Neutrophil (primary cell): Measurements from ENCODE around the gene ADCY1.

ENCODE experiments used
- H3K27ac ChIP-seq: fragments of 200-600 bp; sonication (generic); 2 replicates; pipeline ENCODE4 v1.5.1; 2016; ENCODE audit warnings: mild to moderate bottlenecking, moderate library complexity
- H3K27me3 ChIP-seq: fragments of 200-600 bp; sonication (generic); 2 replicates; pipeline ENCODE4 v1.6.0; 2016; ENCODE audit warnings: mild to moderate bottlenecking
- H3K36me3 ChIP-seq: fragments of 200-600 bp; sonication (generic); 2 replicates; pipeline ENCODE4 v1.5.1; 2017
- H3K4me1 ChIP-seq, 2 experiments: fragments of 200-600 bp in 1 of 2; sonication (generic) in 1 of 2; 1 replicate in 1 of 2; 2 replicates in 1 of 2; pipeline versions ENCODE4 v1.5.1 to v1.6.1; 2013 to 2016; ENCODE audit warnings: low read depth in 1 of 2, low read length in 1 of 2, mild to moderate bottlenecking in 1 of 2, moderate library complexity in 1 of 2; ENCODE audit not compliant: control insufficient read depth in 1 of 2, insufficient read depth in 1 of 2
- H3K4me3 ChIP-seq, 2 experiments: fragments of 200-600 bp in 1 of 2; sonication (generic) in 1 of 2; 1 replicate in 1 of 2; 2 replicates in 1 of 2; pipeline ENCODE4 v1.5.1; 2013 to 2016; ENCODE audit warnings: low read depth in 1 of 2, low read length in 1 of 2, mild to moderate bottlenecking in 1 of 2, moderate library complexity in 1 of 2
- H3K9me3 ChIP-seq: fragments of 200-600 bp; sonication (generic); 2 replicates; pipeline ENCODE4 v1.5.1; 2016
- CTCF ChIP-seq: fragments of 200-600 bp; sonication (generic); IDR thresholded peaks from 2 replicates; pipeline ENCODE4 v1.5.1; 2016; ENCODE audit warnings: antibody characterized with exemption

Gene ADCY1

GRCh38 chr7:45563401-45563800 is 10.8 kb upstream of the ADCY1 start:
- TF ChIP-seq CTCF: no peak
- H3K27me3 ChIP-seq: no peaks in the 10 kb centered on the region
- H3K4me3 ChIP-seq: no peak overlapping the region
- peaks cover 5% of the 10 kb centered on the region for H3K9me3 ChIP-seq
- H3K27ac ChIP-seq: no peak overlapping the region
- H3K4me1 ChIP-seq: no peaks in the 10 kb centered on the region
- no peaks in the 10 kb centered on the region for H3K36me3 ChIP-seq

- Histone ChIP-seq H3K4me1 (no peaks in the 10 kb centered on the region), H3K27ac (no peak overlapping the region), H3K9me3 (peaks cover 5% of the 10 kb centered on the region), H3K4me3 (no peak overlapping the region), H3K27me3 (no peaks in the 10 kb centered on the region), H3K36me3 (no peaks in the 10 kb centered on the region)
- TF ChIP-seq CTCF: no peak
These were observed 10.2 kb upstream of the ADCY1 start for GRCh38 chr7:45563941-45564461.

DNA sequence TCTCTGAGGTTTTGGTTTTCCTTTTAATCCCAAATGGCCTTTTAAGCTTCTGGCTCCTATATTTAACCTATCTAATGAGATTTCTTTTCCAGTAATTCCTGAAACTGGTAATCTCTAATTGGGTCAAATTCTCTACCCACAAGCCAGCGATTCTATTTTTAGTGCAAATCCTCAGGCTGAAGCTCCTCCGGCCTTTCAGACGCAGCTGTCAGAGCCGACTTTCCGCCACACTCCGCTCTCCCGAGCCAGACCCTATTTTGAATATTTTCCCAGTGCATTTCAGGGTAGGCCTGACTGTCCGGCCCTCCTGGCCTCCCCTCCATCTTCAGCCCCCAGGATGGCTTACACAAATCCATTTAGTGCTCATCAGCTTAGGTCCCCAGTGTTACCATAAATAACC is 9.7 kb upstream of the ADCY1 start:
- Histone ChIP-seq H3K4me3 (no peak overlapping the region), H3K27me3 (no peaks in the 10 kb centered on the region), H3K36me3 (no peaks in the 10 kb centered on the region), H3K27ac (no peak overlapping the region), H3K4me1 (no peaks in the 10 kb centered on the region), H3K9me3 (peaks cover 2% of the 10 kb centered on the region)
- TF ChIP-seq CTCF: no peak

DNA sequence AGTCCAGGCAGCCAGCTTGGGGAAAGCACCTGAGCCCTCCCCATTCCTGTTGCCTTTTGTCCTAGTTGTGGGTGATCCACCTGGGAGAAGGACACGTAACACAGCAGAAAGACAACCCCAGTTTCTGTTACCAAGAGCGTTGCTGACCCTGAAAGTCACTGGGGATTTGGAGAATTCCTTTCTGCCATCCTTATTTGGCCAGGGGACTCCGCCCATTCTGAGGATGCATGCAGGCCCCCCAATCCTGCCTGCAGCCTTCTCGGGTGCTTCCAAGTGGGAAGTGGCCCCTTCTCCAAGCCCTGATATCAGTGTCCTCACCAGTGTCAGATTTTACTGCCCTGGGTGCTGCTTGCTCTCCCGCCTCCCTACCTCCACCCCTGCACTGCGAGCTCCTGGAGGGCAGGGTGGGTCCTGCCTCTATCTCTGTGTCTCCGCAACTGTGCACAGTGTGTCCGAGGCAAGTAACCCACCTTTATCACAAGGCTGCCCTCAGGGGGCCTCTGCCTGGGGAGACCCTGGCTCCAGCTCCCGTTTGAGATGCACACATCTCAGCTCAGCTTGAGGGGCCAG is 9.2 kb upstream of the ADCY1 start:
- Histone ChIP-seq H3K36me3 (no peaks in the 10 kb centered on the region), H3K4me1 (no peaks in the 10 kb centered on the region), H3K27ac (no peak overlapping the region), H3K4me3 (no peak overlapping the region), H3K9me3 (no peaks in the 10 kb centered on the region), H3K27me3 (peaks cover 4% of the 10 kb centered on the region)
- no peak for TF ChIP-seq CTCF

DNA sequence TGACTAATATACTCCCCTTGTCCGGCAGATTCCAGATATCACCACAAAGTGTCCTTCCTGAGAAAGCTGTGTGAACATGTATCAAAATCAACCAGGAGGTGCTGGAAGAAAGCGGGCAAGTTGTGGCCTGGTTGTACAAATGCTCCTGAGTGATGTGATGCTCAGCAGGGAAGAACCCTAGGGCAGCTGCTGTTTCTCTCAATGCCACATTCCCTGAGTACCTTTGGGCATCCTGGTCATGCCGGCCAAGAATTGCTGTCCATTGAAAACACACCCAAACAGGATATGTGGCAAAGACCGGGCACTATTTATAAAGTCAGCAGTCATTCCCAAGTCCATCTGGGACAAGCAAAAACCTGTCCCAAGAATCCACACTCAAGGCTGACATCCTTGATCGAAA is 7.8 kb upstream of the ADCY1 start:
- Histone ChIP-seq H3K27ac (no peak overlapping the region), H3K4me1 (no peaks in the 10 kb centered on the region), H3K4me3 (no peak overlapping the region), H3K9me3 (no peaks in the 10 kb centered on the region), H3K36me3 (no peaks in the 10 kb centered on the region), H3K27me3 (peaks cover 13% of the 10 kb centered on the region)
- TF ChIP-seq CTCF: no peak
